NCI-H2227 (cell line): ENCODE results near the gene GPATCH2L.

Source experiments
- DNase-seq: peaks from one replicate; lab custom pipeline; 2025; ENCODE audit not compliant: unreplicated experiment; lab: John Stamatoyannopoulos, UW

Gene GPATCH2L

GRCh38 chr14:76135722-76136121 lies 16.0 kb upstream of the GPATCH2L start:
- DNase-seq = no peak

- DNase-seq = no peak
These were observed 15.1 kb upstream of the GPATCH2L start for GRCh38 chr14:76136476-76137110.

GRCh38 chr14:76138119-76138757 lies 13.5 kb upstream of the GPATCH2L start:
- DNase-seq = no peak

- peak; percentile 34 for DNase-seq
These were observed 12.7 kb upstream of the GPATCH2L start for GRCh38 chr14:76138758-76139723.

- no peak for DNase-seq
These were observed 8.1 kb upstream of the GPATCH2L start for GRCh38 chr14:76143642-76144041.

- no peak for DNase-seq
These were observed 4.7 kb upstream of the GPATCH2L start for GRCh38 chr14:76146976-76147375.

- no peak for DNase-seq
These were observed 2.5 kb upstream of the GPATCH2L start for GRCh38 chr14:76149196-76149595.

- peak; percentile 61 for DNase-seq
These were observed 585 bp downstream of the GPATCH2L start for GRCh38 chr14:76152333-76152681.

- no peak for DNase-seq
These were observed 2.2 kb downstream of the GPATCH2L start for GRCh38 chr14:76153919-76154318.

- DNase-seq = no peak
These were observed 2.9 kb downstream of the GPATCH2L start for GRCh38 chr14:76154539-76155126.

- DNase-seq = no peak
These were observed 12.1 kb downstream of the GPATCH2L start for GRCh38 chr14:76163668-76164363.

- DNase-seq = no peak
These were observed 16.8 kb downstream of the GPATCH2L start for GRCh38 chr14:76168531-76168930.

GRCh38 chr14:76169776-76170175 lies 18.1 kb downstream of the GPATCH2L start:
- no peak for DNase-seq

- no peak for DNase-seq
These were observed 23.3 kb downstream of the GPATCH2L start for GRCh38 chr14:76174982-76175381.

GRCh38 chr14:76175942-76176341 lies 24.2 kb downstream of the GPATCH2L start:
- no peak for DNase-seq

- no peak for DNase-seq
These were observed 29.8 kb downstream of the GPATCH2L start for GRCh38 chr14:76181546-76181945.

- DNase-seq = no peak
These were observed 34.7 kb downstream of the GPATCH2L start for GRCh38 chr14:76186308-76187027.

GRCh38 chr14:76191297-76191696 lies 39.6 kb downstream of the GPATCH2L start:
- DNase-seq = no peak

GRCh38 chr14:76193696-76194095 lies 42.0 kb downstream of the GPATCH2L start:
- DNase-seq = no peak

- no peak for DNase-seq
These were observed 42.6 kb downstream of the GPATCH2L start for GRCh38 chr14:76194327-76194726.
